ENCODE data around the gene TUBA1B. TPM values are rescaled to one million over a fixed set of nuclear protein-coding genes. Genes with fewer than 3 reads are reported as not detected.

The TUBA1B gene
- total and polyA plus RNA-seq, 4 donors, result 125 to 1,268 (median 243) TPM

DNA sequence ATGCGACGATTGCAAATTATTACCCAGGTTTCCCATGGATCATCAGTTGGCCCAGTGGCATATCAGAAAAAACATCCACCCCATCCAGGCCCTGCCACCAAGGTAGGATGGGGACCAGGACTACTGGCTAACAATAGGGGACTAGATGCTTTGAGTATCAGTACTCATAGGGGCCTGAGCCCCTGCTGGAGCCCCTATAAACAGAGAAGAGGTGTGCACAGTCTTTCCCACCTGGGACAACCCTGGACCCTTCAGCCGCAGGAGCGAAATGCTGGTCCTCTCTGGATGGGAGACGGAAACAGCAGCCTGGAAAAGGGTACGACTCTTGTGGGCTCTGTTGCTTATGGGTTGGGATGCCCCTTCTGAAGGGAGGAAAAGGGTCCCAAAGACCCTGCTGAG lies 42.3 kb downstream of the TUBA1B start:
- Histone ChIP-seq H3K9me3 (ENCODE audit: control insufficient read depth in 4 of 4, low read length in 3 of 4) (peaks cover 0 to 2% (median 0%) of the 10 kb centered on the region in 4 donors), H3K9ac (ENCODE audit: low read depth in 1 of 2, low read length in 2 of 2) (no peak overlapping the region), H3K36me3 (ENCODE audit: control insufficient read depth in 4 of 4, insufficient read depth in 3 of 4, low read depth in 1 of 4, low read length in 3 of 4) (no peaks in the 10 kb centered on the region), H3K27me3 (ENCODE audit: control insufficient read depth in 4 of 4, insufficient read depth in 4 of 4, low read length in 3 of 4) (peaks cover 0 to 12% (median 5%) of the 10 kb centered on the region in 4 donors), H3K4me3 (ENCODE audit: low read depth in 1 of 3, low read length in 3 of 3) (no peak overlapping the region), H3K4me1 (ENCODE audit: control insufficient read depth in 4 of 4, insufficient read depth in 4 of 4, low read length in 3 of 4) (peaks cover 13 to 30% (median 17%) of the 10 kb centered on the region in 4 donors), H3K27ac (ENCODE audit: low read depth in 1 of 2, low read length in 2 of 2) (no peak overlapping the region)
- no peak for DNase-seq (ENCODE audit: low spot score)
- WGBS, result 44% methylated on average over 6 of the region's 6 CpGs
- no peak for TF ChIP-seq GABPA (IDR thresholded peaks at IDR 0.05 in 1 of 2, conservative IDR thresholded peaks at IDR 0.05 in 1 of 2)
- TF ChIP-seq TAF1 (conservative IDR thresholded peaks at IDR 0.05), result no peak
- TF ChIP-seq, protein P1, sequence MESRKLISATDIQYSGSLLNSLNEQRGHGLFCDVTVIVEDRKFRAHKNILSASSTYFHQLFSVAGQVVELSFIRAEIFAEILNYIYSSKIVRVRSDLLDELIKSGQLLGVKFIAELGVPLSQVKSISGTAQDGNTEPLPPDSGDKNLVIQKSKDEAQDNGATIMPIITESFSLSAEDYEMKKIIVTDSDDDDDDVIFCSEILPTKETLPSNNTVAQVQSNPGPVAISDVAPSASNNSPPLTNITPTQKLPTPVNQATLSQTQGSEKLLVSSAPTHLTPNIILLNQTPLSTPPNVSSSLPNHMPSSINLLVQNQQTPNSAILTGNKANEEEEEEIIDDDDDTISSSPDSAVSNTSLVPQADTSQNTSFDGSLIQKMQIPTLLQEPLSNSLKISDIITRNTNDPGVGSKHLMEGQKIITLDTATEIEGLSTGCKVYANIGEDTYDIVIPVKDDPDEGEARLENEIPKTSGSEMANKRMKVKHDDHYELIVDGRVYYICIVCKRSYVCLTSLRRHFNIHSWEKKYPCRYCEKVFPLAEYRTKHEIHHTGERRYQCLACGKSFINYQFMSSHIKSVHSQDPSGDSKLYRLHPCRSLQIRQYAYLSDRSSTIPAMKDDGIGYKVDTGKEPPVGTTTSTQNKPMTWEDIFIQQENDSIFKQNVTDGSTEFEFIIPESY (IDR thresholded peaks at IDR 0.05), result no peak
- TF ChIP-seq JUND (IDR thresholded peaks at IDR 0.05), result no peak
- no peak for TF ChIP-seq NR2F2 (IDR thresholded peaks at IDR 0.05)
- TF ChIP-seq YY1 (IDR thresholded peaks at IDR 0.05), result no peak
- no peak for TF ChIP-seq EGR1 (IDR thresholded peaks at IDR 0.05; ENCODE audit: low read depth in 2 of 2)
- no peak for TF ChIP-seq RAD21 (IDR thresholded peaks at IDR 0.05)
- TF ChIP-seq FOXA1 (IDR thresholded peaks at IDR 0.05), result no peak
- no peak for TF ChIP-seq FOXA2 (IDR thresholded peaks at IDR 0.05)

DNA sequence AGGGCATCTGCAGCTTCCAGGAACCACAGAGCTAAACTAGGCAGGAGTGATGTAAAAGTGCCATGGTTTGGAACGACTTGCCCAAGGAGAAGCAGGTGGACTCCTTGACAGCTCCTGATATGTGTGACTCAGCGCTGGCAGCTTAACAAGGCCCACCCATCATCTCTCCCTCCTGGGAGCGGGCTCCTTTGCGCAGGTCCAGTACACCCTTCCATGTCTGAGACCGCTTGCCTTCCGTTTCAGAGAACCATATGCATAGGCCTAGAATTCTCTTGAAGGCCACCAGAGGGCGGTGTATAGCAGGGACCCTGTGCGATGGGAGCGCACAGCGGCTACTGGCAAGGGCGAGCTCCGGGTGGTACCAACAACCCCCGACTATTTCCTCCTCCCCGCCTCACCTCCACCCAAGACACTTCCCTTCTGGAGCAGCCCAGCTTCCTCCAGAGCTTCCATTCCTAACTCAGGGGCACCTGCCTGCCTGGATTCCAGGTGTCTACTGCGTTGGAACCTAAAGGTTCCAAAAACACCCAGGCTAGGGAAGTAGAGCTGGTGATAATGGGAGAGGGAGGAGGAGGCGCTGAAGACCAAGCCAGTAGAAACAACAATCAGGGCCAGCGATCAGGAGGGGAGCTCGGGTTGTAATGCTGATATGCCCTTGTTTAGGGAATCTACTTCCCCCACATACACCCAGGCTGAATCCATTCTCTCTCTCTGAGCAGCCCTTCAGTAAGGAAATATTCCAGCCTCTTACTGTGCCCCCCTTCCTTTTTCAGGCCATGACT lies 42.9 kb downstream of the TUBA1B start:
- H3K9ac ChIP-seq (ENCODE audit: low read depth in 1 of 2, low read length in 2 of 2), result no peak overlapping the region
- H3K4me1 ChIP-seq (ENCODE audit: control insufficient read depth in 4 of 4, insufficient read depth in 4 of 4, low read length in 3 of 4), result peaks cover 13 to 28% (median 16%) of the 10 kb centered on the region in 4 donors
- H3K36me3 ChIP-seq (ENCODE audit: control insufficient read depth in 4 of 4, insufficient read depth in 3 of 4, low read depth in 1 of 4, low read length in 3 of 4), result no peaks in the 10 kb centered on the region
- peaks cover 0 to 2% (median 0%) of the 10 kb centered on the region in 4 donors for H3K9me3 ChIP-seq (ENCODE audit: control insufficient read depth in 4 of 4, low read length in 3 of 4)
- 3% methylated on average over 18 of the region's 18 CpGs for WGBS
- no peak overlapping the region for H3K4me3 ChIP-seq (ENCODE audit: low read depth in 1 of 3, low read length in 3 of 3)
- TF ChIP-seq HNF4G (IDR thresholded peaks at IDR 0.05) (no peak), EGR1 (IDR thresholded peaks at IDR 0.05; ENCODE audit: low read depth in 2 of 2) (no peak), FOXA1 (IDR thresholded peaks at IDR 0.05) (no peak), YY1 (IDR thresholded peaks at IDR 0.05) (no peak), FOXA2 (IDR thresholded peaks at IDR 0.05) (no peak), NR2F2 (IDR thresholded peaks at IDR 0.05) (no peak), RXRA (IDR thresholded peaks at IDR 0.05) (no peak), JUND (IDR thresholded peaks at IDR 0.05) (no peak), RAD21 (IDR thresholded peaks at IDR 0.05) (peak; percentile 85 to 89), GABPA (IDR thresholded peaks at IDR 0.05 in 1 of 2, conservative IDR thresholded peaks at IDR 0.05 in 1 of 2) (no peak), TAF1 (conservative IDR thresholded peaks at IDR 0.05) (no peak)
- TF ChIP-seq, protein P2, sequence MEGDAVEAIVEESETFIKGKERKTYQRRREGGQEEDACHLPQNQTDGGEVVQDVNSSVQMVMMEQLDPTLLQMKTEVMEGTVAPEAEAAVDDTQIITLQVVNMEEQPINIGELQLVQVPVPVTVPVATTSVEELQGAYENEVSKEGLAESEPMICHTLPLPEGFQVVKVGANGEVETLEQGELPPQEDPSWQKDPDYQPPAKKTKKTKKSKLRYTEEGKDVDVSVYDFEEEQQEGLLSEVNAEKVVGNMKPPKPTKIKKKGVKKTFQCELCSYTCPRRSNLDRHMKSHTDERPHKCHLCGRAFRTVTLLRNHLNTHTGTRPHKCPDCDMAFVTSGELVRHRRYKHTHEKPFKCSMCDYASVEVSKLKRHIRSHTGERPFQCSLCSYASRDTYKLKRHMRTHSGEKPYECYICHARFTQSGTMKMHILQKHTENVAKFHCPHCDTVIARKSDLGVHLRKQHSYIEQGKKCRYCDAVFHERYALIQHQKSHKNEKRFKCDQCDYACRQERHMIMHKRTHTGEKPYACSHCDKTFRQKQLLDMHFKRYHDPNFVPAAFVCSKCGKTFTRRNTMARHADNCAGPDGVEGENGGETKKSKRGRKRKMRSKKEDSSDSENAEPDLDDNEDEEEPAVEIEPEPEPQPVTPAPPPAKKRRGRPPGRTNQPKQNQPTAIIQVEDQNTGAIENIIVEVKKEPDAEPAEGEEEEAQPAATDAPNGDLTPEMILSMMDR (IDR thresholded peaks at IDR 0.05; ENCODE audit: low read depth, low read length, missing input control), result peak; percentile 85
- TF ChIP-seq, protein P3, sequence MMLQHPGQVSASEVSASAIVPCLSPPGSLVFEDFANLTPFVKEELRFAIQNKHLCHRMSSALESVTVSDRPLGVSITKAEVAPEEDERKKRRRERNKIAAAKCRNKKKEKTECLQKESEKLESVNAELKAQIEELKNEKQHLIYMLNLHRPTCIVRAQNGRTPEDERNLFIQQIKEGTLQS (IDR thresholded peaks at IDR 0.05), result no peak
- TF ChIP-seq, protein P1 (IDR thresholded peaks at IDR 0.05), result no peak
- TF ChIP-seq, protein P4, sequence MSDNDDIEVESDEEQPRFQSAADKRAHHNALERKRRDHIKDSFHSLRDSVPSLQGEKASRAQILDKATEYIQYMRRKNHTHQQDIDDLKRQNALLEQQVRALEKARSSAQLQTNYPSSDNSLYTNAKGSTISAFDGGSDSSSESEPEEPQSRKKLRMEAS (IDR thresholded peaks at IDR 0.05), result no peak
- H3K27ac ChIP-seq (ENCODE audit: low read depth in 1 of 2, low read length in 2 of 2), result no peak overlapping the region
- peaks cover 0 to 12% (median 4%) of the 10 kb centered on the region in 4 donors for H3K27me3 ChIP-seq (ENCODE audit: control insufficient read depth in 4 of 4, insufficient read depth in 4 of 4, low read length in 3 of 4)
- peak; percentile 77 for DNase-seq (ENCODE audit: low spot score)
